SK-N-MC (cell line): ENCODE results near the gene SHKBP1.
"Not testable (repeated sequence)": the region's sequence is repeated elsewhere in the genome, so short reads cannot be mapped to it uniquely, and the experiment has no call there.

Experiments used
- DNase-seq: peaks from one replicate; pipeline ENCODE4 v3.0.0-alpha.2; 2011; ENCODE audit warnings: low read depth, low spot score
- H3K27ac ChIP-seq: fragments of 200-600 bp; sonication (generic); 2 replicates; pipeline ENCODE4 v1.5.1; 2016; ENCODE audit warnings: mixed run types
- H3K36me3 ChIP-seq: fragments of 200-600 bp; sonication (generic); 2 replicates; pipeline ENCODE4 v1.6.1; 2017; ENCODE audit warnings: antibody characterized with exemption, low read length, mixed read lengths; ENCODE audit not compliant: insufficient read depth
- H3K4me3 ChIP-seq: fragments of 200-600 bp; sonication (generic); 2 replicates; pipeline ENCODE4 v1.5.1; 2016
- H3K9ac ChIP-seq: fragments of 200-600 bp; sonication (generic); 2 replicates; pipeline ENCODE4 v1.8.0; 2017; ENCODE audit warnings: mixed run types, mixed read lengths; ENCODE audit not compliant: insufficient read length
- H3K9me3 ChIP-seq: fragments of 200-600 bp; sonication (generic); 2 replicates; pipeline ENCODE4 v1.6.1; 2017; ENCODE audit warnings: low read depth, mild to moderate bottlenecking, antibody characterized with exemption, low read length, moderate library complexity, mixed read lengths
- EZH2 ChIP-seq: fragments of 200-600 bp; sonication (generic); IDR thresholded peaks from one replicate; pipeline ENCODE4 v1.6.1; 2017; ENCODE audit warnings: antibody characterized with exemption
- FOXP2 ChIP-seq: optimal IDR thresholded peaks from 2 replicates; pipeline ENCODE3; 2011; ENCODE audit warnings: mild to moderate bottlenecking, moderate library complexity; ENCODE audit not compliant: insufficient read depth; ENCODE audit errors: extremely low read length, control extremely low read depth
- POLR2AphosphoS5 ChIP-seq: IDR thresholded peaks from 2 replicates; pipeline ENCODE4 v1.6.1; 2012; ENCODE audit warnings: mild to moderate bottlenecking, low read depth, low read length, borderline replicate concordance

The SHKBP1 gene

GRCh38 chr19:40588110-40588854 is 11.6 kb downstream of the SHKBP1 start:
- Histone ChIP-seq H3K27ac (no peak overlapping the region), H3K36me3 (no peaks in the 10 kb centered on the region; the same call in 1 of the 2 replicates), H3K4me3 (no peak overlapping the region), H3K9me3 (no peaks in the 10 kb centered on the region), H3K9ac (no peak overlapping the region)
- DNase-seq = no peak
- TF ChIP-seq POLR2AphosphoS5 (no peak), EZH2 (no peak), FOXP2 (no peak)

DNA sequence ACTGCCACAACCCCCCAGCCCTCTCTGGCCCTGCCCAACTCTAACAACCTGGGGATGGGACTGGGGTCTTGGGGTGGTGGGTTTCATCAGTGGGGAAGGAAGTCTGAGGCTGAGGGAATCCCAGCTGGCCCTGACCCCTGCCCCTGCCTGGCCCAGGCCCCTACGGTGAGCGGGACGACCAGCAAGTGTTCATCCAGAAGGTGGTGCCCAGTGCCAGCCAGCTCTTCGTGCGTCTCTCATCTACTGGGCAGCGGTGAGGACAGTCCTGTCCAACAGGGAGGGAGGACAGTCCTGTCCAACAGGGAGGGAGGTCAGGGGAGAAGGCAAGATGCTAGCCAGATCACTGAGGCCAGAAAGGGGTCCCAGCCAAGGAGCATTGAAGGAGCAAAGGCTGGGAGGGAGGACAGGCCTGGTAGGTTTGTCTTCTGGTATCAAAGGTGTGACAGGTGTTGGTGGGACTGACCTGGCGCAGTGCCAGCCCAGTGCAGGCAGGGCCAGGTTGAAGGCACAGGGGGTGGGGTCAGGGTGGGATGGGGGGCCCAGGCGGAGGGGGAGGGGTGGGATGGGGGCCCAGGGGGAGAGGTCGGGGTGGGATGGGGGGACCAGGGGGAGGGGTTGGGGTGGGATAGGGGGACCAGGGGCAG is 12.4 kb downstream of the SHKBP1 start:
- TF ChIP-seq EZH2 = no peak
- TF ChIP-seq FOXP2 = no peak
- TF ChIP-seq POLR2AphosphoS5 = no peak
- Histone ChIP-seq H3K4me3 (no peak overlapping the region), H3K36me3 (no peaks in the 10 kb centered on the region; the same call in 1 of the 2 replicates), H3K9me3 (no peaks in the 10 kb centered on the region), H3K9ac (no peak overlapping the region), H3K27ac (no peak overlapping the region)
- DNase-seq = no peak

- H3K27ac ChIP-seq = no peak overlapping the region
- no peak overlapping the region for H3K4me3 ChIP-seq
- no peaks in the 10 kb centered on the region for H3K36me3 ChIP-seq
- no peak for TF ChIP-seq POLR2AphosphoS5
- TF ChIP-seq EZH2 = no peak
- no peak for TF ChIP-seq FOXP2
- no peak overlapping the region for H3K9ac ChIP-seq
- H3K9me3 ChIP-seq = no peaks in the 10 kb centered on the region
- DNase-seq = no peak
Observed at GRCh38 chr19:40589591-40590429, 13.1 kb downstream of the SHKBP1 start.

- H3K4me3 ChIP-seq = no peak overlapping the region
- TF ChIP-seq POLR2AphosphoS5 = no peak
- TF ChIP-seq FOXP2 = no peak
- TF ChIP-seq EZH2 = no peak
- no peaks in the 10 kb centered on the region for H3K9me3 ChIP-seq
- H3K36me3 ChIP-seq = no peaks in the 10 kb centered on the region
- no peak overlapping the region for H3K9ac ChIP-seq
- DNase-seq = no peak
- no peak overlapping the region for H3K27ac ChIP-seq
Observed at GRCh38 chr19:40590464-40591265, 14.0 kb downstream of the SHKBP1 start.

GRCh38 chr19:40591724-40592123 is 15.1 kb downstream of the SHKBP1 start:
- H3K36me3 ChIP-seq, H3K9me3 ChIP-seq, H3K4me3 ChIP-seq, H3K9ac ChIP-seq, DNase-seq, H3K27ac ChIP-seq: not testable (repeated sequence)

- Histone ChIP-seq H3K27ac (no peak overlapping the region), H3K4me3 (no peak overlapping the region), H3K36me3 (no peaks in the 10 kb centered on the region), H3K9ac (no peak overlapping the region), H3K9me3 (no peaks in the 10 kb centered on the region)
- no peak for DNase-seq
- TF ChIP-seq EZH2 (no peak), POLR2AphosphoS5 (no peak), FOXP2 (no peak)
Observed at GRCh38 chr19:40592170-40592569, 15.5 kb downstream of the SHKBP1 start.

DNA sequence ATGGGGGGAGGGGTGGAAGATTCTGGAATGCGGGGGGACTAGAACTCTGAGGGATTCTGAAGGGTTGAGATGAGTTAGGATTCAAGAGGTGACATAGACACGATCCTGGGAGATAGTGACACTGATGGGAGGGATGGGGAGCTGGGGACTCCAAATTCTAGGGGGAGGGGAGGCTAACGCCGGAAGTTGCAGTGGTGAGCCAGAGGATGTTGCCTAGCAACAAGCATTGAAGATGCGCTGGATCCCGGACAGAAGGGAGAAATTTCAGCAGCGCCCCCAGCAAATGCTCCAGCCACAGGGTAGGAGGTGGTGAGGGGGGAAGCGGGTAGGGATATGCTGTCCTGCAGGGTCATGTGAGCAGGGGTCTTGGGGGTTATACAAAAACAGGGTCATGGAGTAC is 17.6 kb downstream of the SHKBP1 start:
- no peak overlapping the region for H3K4me3 ChIP-seq
- no peak for DNase-seq
- H3K9ac ChIP-seq = no peak overlapping the region

More for the DNA sequence above, 17.6 kb downstream of the SHKBP1 start:
- H3K9me3 ChIP-seq = no peaks in the 10 kb centered on the region
- TF ChIP-seq FOXP2 = no peak
- no peak for TF ChIP-seq POLR2AphosphoS5
- TF ChIP-seq EZH2 = no peak
- no peaks in the 10 kb centered on the region for H3K36me3 ChIP-seq
- H3K27ac ChIP-seq = no peak overlapping the region
